Measurements from ENCODE around the gene CTIF. TPM values are rescaled to one million over a fixed set of nuclear protein-coding genes. Genes with fewer than 3 reads are reported as not detected.

Gene CTIF
- total and polyA plus RNA-seq, 2 experiments from 2014 or later = 22.1 to 27.9 TPM

- Histone ChIP-seq H3K4me3 (no peak overlapping the region), H3K36me3 (replicated peaks; ENCODE audit: insufficient read depth, low read depth) (no peaks in the 10 kb centered on the region), H3K9me2 (replicated peaks; ENCODE audit: insufficient read depth) (no peaks in the 10 kb centered on the region), H3K4me1 (ENCODE audit: insufficient read depth) (peaks cover 7% of the 10 kb centered on the region), H3K4me2 (no peak overlapping the region), H3K9me3 (ENCODE audit: low read depth) (no peaks in the 10 kb centered on the region), H4K20me1 (ENCODE audit: insufficient read depth, poor library complexity, severe bottlenecking) (peaks cover 59% of the 10 kb centered on the region), H3K79me2 (peaks cover 61% of the 10 kb centered on the region), H3K27me3 (no peaks in the 10 kb centered on the region), H3K27ac (no peak overlapping the region), H2AFZ (no peak overlapping the region)
- TF ChIP-seq CTCF (IDR thresholded peaks at IDR 0.05; ENCODE audit: poor library complexity) = no peak
- no peak for TF ChIP-seq EZH2phosphoT487 (IDR thresholded peaks at IDR 0.05; ENCODE audit: low read depth, severe bottlenecking, unreplicated experiment)
- no peak for TF ChIP-seq EZH2 (IDR thresholded peaks at IDR 0.05; ENCODE audit: borderline replicate concordance)
- 93% methylated on average over 3 of the region's 3 CpGs for WGBS (ENCODE audit: low lambda C conversion rate, missing lambda C conversion rate)
- DNase-seq (ENCODE audit: low spot score) = no peak
Observed at GRCh38 chr18:48609114-48609513, 70.3 kb downstream of the CTIF start.

- WGBS (ENCODE audit: low lambda C conversion rate, missing lambda C conversion rate) = 93% methylated on average over 17 of the region's 17 CpGs
- no peak overlapping the region for H3K27ac ChIP-seq
- H3K4me2 ChIP-seq = no peak overlapping the region
- no peak overlapping the region for H3K4me3 ChIP-seq
- no peaks in the 10 kb centered on the region for H3K9me2 ChIP-seq (replicated peaks; ENCODE audit: insufficient read depth)
- peaks cover 62% of the 10 kb centered on the region for H4K20me1 ChIP-seq (ENCODE audit: insufficient read depth, poor library complexity, severe bottlenecking)
- H3K4me1 ChIP-seq (ENCODE audit: insufficient read depth) = peaks cover 7% of the 10 kb centered on the region
- no peak for DNase-seq (ENCODE audit: low spot score)
- TF ChIP-seq EZH2 (IDR thresholded peaks at IDR 0.05; ENCODE audit: borderline replicate concordance) (no peak), CTCF (IDR thresholded peaks at IDR 0.05; ENCODE audit: poor library complexity) (no peak), EZH2phosphoT487 (IDR thresholded peaks at IDR 0.05; ENCODE audit: low read depth, severe bottlenecking, unreplicated experiment) (no peak)
- H3K36me3 ChIP-seq (replicated peaks; ENCODE audit: insufficient read depth, low read depth) = no peaks in the 10 kb centered on the region
- no peaks in the 10 kb centered on the region for H3K9me3 ChIP-seq (ENCODE audit: low read depth)
- H2AFZ ChIP-seq = no peak overlapping the region
- H3K79me2 ChIP-seq = peaks cover 60% of the 10 kb centered on the region
- no peaks in the 10 kb centered on the region for H3K27me3 ChIP-seq
Observed at GRCh38 chr18:48609820-48610815, 71.3 kb downstream of the CTIF start.

- Histone ChIP-seq H2AFZ (no peak overlapping the region), H4K20me1 (ENCODE audit: insufficient read depth, poor library complexity, severe bottlenecking) (peaks cover 59% of the 10 kb centered on the region), H3K4me3 (no peak overlapping the region), H3K4me1 (ENCODE audit: insufficient read depth) (peaks cover 7% of the 10 kb centered on the region), H3K27me3 (no peaks in the 10 kb centered on the region), H3K27ac (no peak overlapping the region), H3K9me2 (replicated peaks; ENCODE audit: insufficient read depth) (no peaks in the 10 kb centered on the region), H3K36me3 (replicated peaks; ENCODE audit: insufficient read depth, low read depth) (no peaks in the 10 kb centered on the region), H3K4me2 (no peak overlapping the region), H3K9me3 (ENCODE audit: low read depth) (no peaks in the 10 kb centered on the region), H3K79me2 (peaks cover 51% of the 10 kb centered on the region)
- no peak for DNase-seq (ENCODE audit: low spot score)
- TF ChIP-seq EZH2phosphoT487 (IDR thresholded peaks at IDR 0.05; ENCODE audit: low read depth, severe bottlenecking, unreplicated experiment) (no peak), EZH2 (IDR thresholded peaks at IDR 0.05; ENCODE audit: borderline replicate concordance) (no peak), CTCF (IDR thresholded peaks at IDR 0.05; ENCODE audit: poor library complexity) (no peak)
- 90% methylated on average over 5 of the region's 5 CpGs for WGBS (ENCODE audit: low lambda C conversion rate, missing lambda C conversion rate)
Observed at GRCh38 chr18:48611203-48611602, 72.4 kb downstream of the CTIF start.

Measured in hepatocyte (in vitro differentiated cells).